Small intestine (tissue), 7 donors: ENCODE measurements around the gene KCNJ18. TPM values are rescaled to one million over a fixed set of nuclear protein-coding genes. Genes with fewer than 3 reads are reported as not detected.
"Not testable (repeated sequence)": the region's sequence is repeated elsewhere in the genome, so short reads cannot be mapped to it uniquely, and the experiment has no call there.

Experiments
- DNase-seq, 2 donors: peaks; one replicate each; pipeline versions ENCODE4 v3.0.0 to v3.0.0-alpha.2; 2013
- FAIRE-seq: peaks from 2 replicates; lab custom pipeline; 2012; peaks lifted over from hg19 to GRCh38; lab: Jason Lieb, UNC
- H3K27ac ChIP-seq, 3 donors: one replicate each; pipeline ENCODE4 v1.5.1; 2013; ENCODE audit warnings: low read length in 2 of 3, mild to moderate bottlenecking in 2 of 3, control low read depth in 1 of 3, inconsistent platforms in 1 of 3, low read depth in 1 of 3, moderate library complexity in 1 of 3
- H3K27me3 ChIP-seq, 3 donors: one replicate each; pipeline ENCODE4 v1.6.1; 2013; ENCODE audit warnings: low read length in 3 of 3, inconsistent platforms in 1 of 3; ENCODE audit not compliant: control insufficient read depth in 3 of 3, insufficient read depth in 3 of 3
- H3K36me3 ChIP-seq, 3 donors: one replicate each; pipeline ENCODE4 v1.6.1; 2013; ENCODE audit warnings: low read length in 3 of 3, inconsistent platforms in 1 of 3, low read depth in 1 of 3, mild to moderate bottlenecking in 1 of 3, moderate library complexity in 1 of 3; ENCODE audit not compliant: control insufficient read depth in 3 of 3, insufficient read depth in 2 of 3
- H3K4me1 ChIP-seq, 3 donors: one replicate each; pipeline ENCODE4 v1.6.1; 2013; ENCODE audit warnings: low read length in 2 of 3, inconsistent platforms in 1 of 3, low read depth in 1 of 3, mild to moderate bottlenecking in 1 of 3, moderate library complexity in 1 of 3; ENCODE audit not compliant: control insufficient read depth in 3 of 3, insufficient read depth in 2 of 3
- H3K4me3 ChIP-seq, 3 donors: one replicate each; pipeline ENCODE4 v1.5.1; 2013; ENCODE audit warnings: low read length in 3 of 3, control low read depth in 1 of 3, inconsistent platforms in 1 of 3, low read depth in 1 of 3, mild to moderate bottlenecking in 1 of 3, moderate library complexity in 1 of 3
- H3K9me3 ChIP-seq, 2 donors: one replicate each; pipeline ENCODE4 v1.6.1; 2013; ENCODE audit warnings: low read depth in 1 of 2, low read length in 1 of 2; ENCODE audit not compliant: control insufficient read depth in 2 of 2, insufficient read depth in 1 of 2
- WGBS, 3 donors: extraction: QIAGEN DNeasy Blood & Tissue Kit; methylation state at CpG; one replicate each; pipeline ENCODE4 v1.1.7; 2013; 5-methylcytosine and 5-hydroxymethylcytosine counted together
- polyA plus RNA-seq, 4 donors: library from polyadenylated mRNA; stranded (reverse) in 3 of 4; unstranded in 1 of 4; fragments of 200-250 nt in 3 of 4; fragments of 120-200 nt in 1 of 4; gene quantifications; one replicate each; pipeline versions ENCODE4 v1.2.1 to v1.2.3, GENCODE V29; 2013
- donor health status: healthy with polysubstance abuse.
- donor health status: control.
- donor health status: control.
- donor health status: Bipolar disorder and iron deficiency.
- donor health status: healthy.

Gene KCNJ18
- polyA plus RNA-seq, 4 donors = not detected

DNA sequence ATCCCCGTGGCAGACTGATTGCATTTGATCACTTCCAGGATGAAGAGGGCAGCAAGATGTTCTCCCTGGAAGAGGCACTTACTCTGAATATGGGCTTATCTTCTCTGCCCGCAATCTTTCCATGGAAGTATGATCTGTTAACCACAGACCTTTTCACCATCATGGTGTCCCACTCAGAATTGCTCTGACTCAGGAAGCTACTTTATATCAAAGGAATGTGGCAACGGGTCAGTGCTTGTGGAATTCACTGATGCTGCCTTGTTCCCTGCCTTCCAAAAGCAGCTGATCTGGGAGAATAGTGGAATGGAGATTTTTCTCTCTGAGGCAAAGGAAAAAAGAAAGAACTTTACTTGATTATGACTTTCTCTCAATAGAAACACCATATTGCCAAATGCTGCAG lies 23.6 kb downstream of the KCNJ18 start:
- FAIRE-seq, H3K4me1 ChIP-seq, H3K36me3 ChIP-seq, DNase-seq, H3K27me3 ChIP-seq, H3K9me3 ChIP-seq, H3K4me3 ChIP-seq, H3K27ac ChIP-seq: not testable (repeated sequence)
- 70 to 92% (median 80%) methylated on average over 1 to 2 of the region's 3 CpGs for WGBS, 3 donors

DNA sequence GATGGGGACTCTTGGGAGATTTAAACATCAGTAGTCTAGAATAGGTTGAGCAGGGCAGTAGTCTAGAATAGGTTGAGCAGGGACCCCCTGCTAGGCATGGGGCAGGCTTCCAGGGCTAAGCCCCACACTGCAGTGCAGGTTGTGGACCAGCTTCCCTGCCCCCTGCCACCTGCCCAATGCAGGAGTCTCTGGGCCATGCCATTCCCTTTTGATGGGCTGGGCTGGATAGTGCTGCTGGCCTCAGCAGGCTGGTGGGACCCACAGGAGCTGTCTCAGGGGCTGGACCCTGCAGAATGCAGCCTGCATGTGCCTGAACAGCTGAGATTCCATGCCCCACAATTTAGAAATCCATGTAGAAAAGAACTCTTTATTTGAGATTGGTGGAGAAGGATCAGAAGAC lies 26.6 kb downstream of the KCNJ18 start:
- DNase-seq, FAIRE-seq: not testable (repeated sequence)

DNA sequence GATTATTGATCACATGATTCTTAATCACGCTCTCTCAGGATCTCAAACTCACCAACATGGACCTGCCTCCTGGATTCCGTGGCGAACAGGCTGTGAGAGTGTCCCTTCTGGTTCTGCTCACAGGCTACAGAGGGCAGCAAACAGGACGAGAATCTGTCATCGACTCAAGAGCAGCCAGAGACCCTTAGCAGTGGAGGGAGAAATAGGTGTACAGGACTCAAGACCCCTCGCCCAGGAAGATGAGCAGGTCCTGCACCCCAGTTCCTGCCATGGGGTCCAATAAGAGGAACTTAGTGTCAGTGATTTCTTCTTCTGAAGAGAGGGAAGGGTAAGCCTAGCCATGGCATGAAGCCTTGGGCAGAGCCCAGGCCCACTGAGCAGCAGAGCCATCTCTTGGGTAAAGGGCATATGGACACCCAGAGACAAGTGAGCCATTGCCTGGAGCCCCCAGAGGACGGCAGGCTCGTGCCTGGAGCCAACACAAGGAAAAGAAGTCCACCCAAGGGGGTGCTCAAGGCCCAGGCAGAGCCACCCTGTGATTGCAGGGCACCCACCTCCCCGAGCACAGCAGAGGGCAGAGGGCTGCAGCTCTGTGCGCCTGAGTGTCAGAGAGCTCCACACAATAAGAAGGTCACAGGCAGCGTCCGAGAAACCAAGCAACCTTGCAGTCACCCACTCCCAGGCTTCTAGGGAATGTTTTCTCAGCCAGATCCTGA lies 27.3 kb downstream of the KCNJ18 start:
- H3K4me3 ChIP-seq, H3K27me3 ChIP-seq, DNase-seq, H3K9me3 ChIP-seq, H3K36me3 ChIP-seq, H3K27ac ChIP-seq, FAIRE-seq, H3K4me1 ChIP-seq: not testable (repeated sequence)
- 57 to 68% (median 57%) methylated on average over 12 of the region's 12 CpGs for WGBS, 3 donors

More for the DNA sequence above, 26.6 kb downstream of the KCNJ18 start:
- not testable (repeated sequence) for H3K4me3 ChIP-seq, H3K9me3 ChIP-seq, H3K27me3 ChIP-seq, H3K36me3 ChIP-seq, H3K27ac ChIP-seq, H3K4me1 ChIP-seq

DNA sequence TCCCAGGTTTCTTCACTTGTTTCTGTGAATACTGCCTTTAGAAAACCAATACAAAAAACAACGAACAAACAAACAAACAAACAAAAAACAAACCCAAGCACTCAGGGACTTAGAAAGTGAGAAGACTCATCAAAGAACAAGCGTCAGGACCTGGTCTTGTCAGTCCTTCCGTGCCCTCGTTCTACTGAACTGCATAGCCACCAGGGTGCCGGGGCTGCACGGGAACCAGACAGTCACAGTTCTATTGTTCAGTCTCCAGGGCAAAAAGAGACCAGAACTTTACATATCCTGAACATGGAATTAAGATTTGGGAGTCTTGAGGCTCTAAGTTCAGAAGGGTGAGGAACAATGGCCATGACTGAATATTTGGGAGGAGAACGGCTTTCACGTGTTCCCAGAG lies 28.2 kb downstream of the KCNJ18 start:
- not testable (repeated sequence) for H3K36me3 ChIP-seq, H3K9me3 ChIP-seq, H3K27ac ChIP-seq, FAIRE-seq, H3K27me3 ChIP-seq, DNase-seq, H3K4me1 ChIP-seq, H3K4me3 ChIP-seq
- 69 to 76% (median 73%) methylated on average over 8 of the region's 8 CpGs for WGBS, 3 donors

DNA sequence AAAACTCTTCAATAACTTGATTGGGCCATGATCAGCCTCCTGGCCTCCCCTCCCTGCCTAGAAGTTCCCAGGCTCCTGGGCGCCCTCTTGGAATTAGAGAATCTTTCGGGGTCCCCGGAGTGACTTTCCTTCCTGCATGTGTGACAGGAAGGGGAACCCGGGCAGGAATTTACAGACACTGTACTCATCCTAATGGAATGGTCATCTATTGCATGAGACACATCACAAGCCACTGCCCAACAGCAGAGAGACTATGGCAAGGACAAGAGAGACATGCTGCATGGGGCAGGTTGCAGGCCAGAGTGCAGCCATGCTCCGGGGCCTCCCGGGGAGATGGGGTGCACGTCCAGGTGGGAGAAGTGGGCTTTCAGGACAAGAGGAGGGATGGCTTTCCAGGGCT lies 29.9 kb downstream of the KCNJ18 start:
- not testable (repeated sequence) for H3K27me3 ChIP-seq, H3K36me3 ChIP-seq, H3K4me1 ChIP-seq, H3K4me3 ChIP-seq, H3K27ac ChIP-seq, FAIRE-seq, H3K9me3 ChIP-seq, DNase-seq
- 63 to 68% (median 67%) methylated on average over 4 to 6 of the region's 7 CpGs for WGBS, 3 donors

DNA sequence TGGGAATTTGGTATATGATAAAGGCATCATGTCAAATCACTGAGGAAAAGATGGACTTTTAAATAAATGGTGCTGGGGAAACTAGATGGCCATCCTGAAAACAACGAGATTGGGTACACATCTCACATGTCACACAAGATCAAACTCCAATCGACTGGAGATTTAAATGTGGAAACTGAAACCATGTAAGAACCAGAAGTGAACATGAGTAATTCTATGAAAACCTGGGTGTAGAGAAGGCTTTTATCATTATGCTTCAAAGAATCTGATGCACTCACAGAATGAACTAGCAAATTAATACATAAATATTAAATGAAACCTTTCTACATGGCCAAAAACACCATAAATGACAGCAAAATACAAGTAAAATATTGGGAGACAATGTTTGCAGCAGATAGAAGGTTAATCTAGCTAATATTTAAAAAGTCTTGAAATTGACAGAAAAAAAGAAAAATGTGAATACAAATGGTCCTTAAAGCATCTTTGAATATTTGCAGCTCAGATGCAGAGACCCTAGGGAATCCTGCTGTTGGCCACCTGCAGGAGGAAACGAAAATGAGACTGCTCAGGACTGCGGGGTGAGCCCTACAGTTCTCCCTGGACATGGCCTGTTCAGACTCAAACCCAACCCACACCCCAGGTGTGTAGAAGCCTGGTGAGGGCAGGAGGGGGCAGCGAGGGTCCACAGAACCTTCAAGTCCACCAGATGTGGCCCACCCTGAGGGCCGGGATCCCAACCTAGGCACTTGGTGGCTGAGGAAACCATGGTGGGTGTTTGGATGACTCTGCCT lies 32.1 kb downstream of the KCNJ18 start:
- H3K36me3 ChIP-seq, H3K27ac ChIP-seq, DNase-seq, H3K9me3 ChIP-seq, FAIRE-seq, H3K4me3 ChIP-seq, H3K4me1 ChIP-seq, H3K27me3 ChIP-seq: not testable (repeated sequence)
- 46 to 57% (median 57%) methylated on average over 3 to 5 of the region's 6 CpGs for WGBS, 3 donors

DNA sequence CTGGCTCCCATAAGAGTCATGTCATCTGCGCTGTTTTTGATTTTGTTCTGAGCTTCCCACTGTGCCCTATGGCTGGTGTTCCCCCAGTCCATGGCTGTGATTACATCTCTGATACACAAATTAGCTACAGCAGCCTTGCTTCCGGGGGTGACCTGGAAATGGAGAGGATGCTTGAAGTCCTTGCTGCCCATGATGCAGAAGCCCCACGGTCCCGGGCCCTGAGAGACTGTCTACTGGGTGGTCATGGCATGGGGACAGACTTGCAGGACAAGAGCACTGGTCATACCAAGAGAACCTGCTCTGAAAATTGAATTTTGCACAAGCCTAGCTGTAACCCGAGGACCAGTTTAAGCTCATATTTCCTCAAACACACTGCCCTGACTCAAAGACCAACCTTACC lies 38.8 kb downstream of the KCNJ18 start:
- H3K36me3 ChIP-seq, DNase-seq, H3K4me1 ChIP-seq, FAIRE-seq, H3K4me3 ChIP-seq, H3K9me3 ChIP-seq, H3K27ac ChIP-seq, H3K27me3 ChIP-seq: not testable (repeated sequence)
- 79 to 89% (median 85%) methylated on average over 5 of the region's 5 CpGs for WGBS, 3 donors

DNA sequence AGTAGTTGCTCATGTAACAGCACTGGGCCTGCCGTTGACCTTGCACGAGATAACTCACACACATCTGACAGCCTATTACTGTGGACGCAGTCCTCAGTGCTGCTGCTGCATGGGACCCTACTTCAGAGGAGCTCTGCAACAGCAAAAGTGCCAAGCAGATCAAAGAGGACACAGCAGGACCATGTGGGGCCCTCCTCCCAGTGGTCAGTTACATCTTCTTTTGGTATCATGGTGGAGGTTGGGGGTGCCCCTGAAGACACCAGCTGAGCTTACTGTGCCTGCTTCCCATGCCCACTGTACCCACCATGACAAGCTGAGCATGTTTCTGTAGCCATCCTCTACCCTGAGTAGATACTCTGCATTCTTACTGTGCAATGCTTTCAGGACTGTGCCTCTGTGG lies 41.6 kb downstream of the KCNJ18 start:
- not testable (repeated sequence) for H3K4me1 ChIP-seq, H3K4me3 ChIP-seq, FAIRE-seq, H3K36me3 ChIP-seq, H3K27me3 ChIP-seq, H3K27ac ChIP-seq, DNase-seq, H3K9me3 ChIP-seq
- 84 to 90% (median 87%) methylated on average over 3 of the region's 3 CpGs for WGBS, 3 donors
